Measurements from ENCODE around the gene TDRD10.

Gene TDRD10

GRCh38 chr1:154551474-154551873 lies 49.5 kb downstream of the TDRD10 start:
- in situ Hi-C loops (cut with HindIII; ENCODE audit: low sequenced_read_pairs): no loop called here

GRCh38 chr1:154552036-154552435 lies 50.0 kb downstream of the TDRD10 start:
- in situ Hi-C loops (cut with HindIII; ENCODE audit: low sequenced_read_pairs): no loop called here

- in situ Hi-C loops (cut with HindIII; ENCODE audit: low sequenced_read_pairs): no loop called here
These were observed 51.3 kb downstream of the TDRD10 start for GRCh38 chr1:154553056-154554030.

- in situ Hi-C loops (cut with HindIII; ENCODE audit: low sequenced_read_pairs): loop anchor here (5.0 kb wide), 1 partner anchor 74 kb away; no protein-coding TSS in a partner anchor
These were observed 54.4 kb downstream of the TDRD10 start for GRCh38 chr1:154556422-154556821.

GRCh38 chr1:154557248-154557938 lies 55.4 kb downstream of the TDRD10 start:
- in situ Hi-C loops (cut with HindIII; ENCODE audit: low sequenced_read_pairs): loop anchor here (5.0 kb wide), 1 partner anchor 75 kb away; no protein-coding TSS in a partner anchor

- in situ Hi-C loops (cut with HindIII; ENCODE audit: low sequenced_read_pairs): loop anchor here (5.0 kb wide), 1 partner anchor 76 kb away; no protein-coding TSS in a partner anchor
These were observed 56.1 kb downstream of the TDRD10 start, which contains the start of gene UBE2Q1 for GRCh38 chr1:154557939-154558719. Gene UBE2Q1, minus strand, starts transcription at chr1:154558662. Its CDS starts 109 bp downstream, at chr1:154558553.

- in situ Hi-C loops (cut with HindIII; ENCODE audit: low sequenced_read_pairs): loop anchor here (5.0 kb wide), 1 partner anchor 77 kb away; no protein-coding TSS in a partner anchor
These were observed 56.9 kb downstream of the TDRD10 start for GRCh38 chr1:154558720-154559465.

GRCh38 chr1:154559466-154560044 lies 57.5 kb downstream of the TDRD10 start:
- in situ Hi-C loops (cut with HindIII; ENCODE audit: low sequenced_read_pairs): loop anchor here (5.0 kb wide), 1 partner anchor 77 kb away; no protein-coding TSS in a partner anchor

GRCh38 chr1:154565876-154566275 lies 63.9 kb downstream of the TDRD10 start:
- in situ Hi-C loops (cut with HindIII; ENCODE audit: low sequenced_read_pairs): no loop called here

- in situ Hi-C loops (cut with HindIII; ENCODE audit: low sequenced_read_pairs): no loop called here
These were observed 65.6 kb downstream of the TDRD10 start, which contains the start of gene CHRNB2 for GRCh38 chr1:154567386-154568156. Gene CHRNB2, plus strand, starts transcription at chr1:154567778. Its CDS starts 267 bp downstream, at chr1:154568045.

GRCh38 chr1:154568157-154568815 lies 66.3 kb downstream of the TDRD10 start:
- in situ Hi-C loops (cut with HindIII; ENCODE audit: low sequenced_read_pairs): no loop called here

GRCh38 chr1:154571244-154571963 lies 69.4 kb downstream of the TDRD10 start:
- in situ Hi-C loops (cut with HindIII; ENCODE audit: low sequenced_read_pairs): no loop called here

- in situ Hi-C loops (cut with HindIII; ENCODE audit: low sequenced_read_pairs): no loop called here
These were observed 69.9 kb downstream of the TDRD10 start for GRCh38 chr1:154571964-154572288.

- in situ Hi-C loops (cut with HindIII; ENCODE audit: low sequenced_read_pairs): no loop called here
These were observed 70.6 kb downstream of the TDRD10 start for GRCh38 chr1:154572468-154573167.

- in situ Hi-C loops (cut with HindIII; ENCODE audit: low sequenced_read_pairs): no loop called here
These were observed 71.1 kb downstream of the TDRD10 start for GRCh38 chr1:154573168-154573510.

- in situ Hi-C loops (cut with HindIII; ENCODE audit: low sequenced_read_pairs): no loop called here
These were observed 72.7 kb downstream of the TDRD10 start for GRCh38 chr1:154574716-154575115.

Data from endothelial cell of hepatic sinusoid (primary cell).